ACHN (cell line): Measurements from ENCODE around the gene NANOG.
"Not testable (repeated sequence)": the region's sequence is repeated elsewhere in the genome, so short reads cannot be mapped to it uniquely, and the experiment has no call there.

Source experiments
- DNase-seq: peaks from one replicate; pipeline ENCODE4 v3.0.0-alpha.2; 2015
- in situ Hi-C: cut with HindIII; loops from 2 replicates; pipeline ENCODE4 v1.10.0; 2017; ENCODE audit warnings: low sequenced_read_pairs, low pct_ligation_motif_present, low pct_unique_long_range_greater_than_20kb

The NANOG gene

DNA sequence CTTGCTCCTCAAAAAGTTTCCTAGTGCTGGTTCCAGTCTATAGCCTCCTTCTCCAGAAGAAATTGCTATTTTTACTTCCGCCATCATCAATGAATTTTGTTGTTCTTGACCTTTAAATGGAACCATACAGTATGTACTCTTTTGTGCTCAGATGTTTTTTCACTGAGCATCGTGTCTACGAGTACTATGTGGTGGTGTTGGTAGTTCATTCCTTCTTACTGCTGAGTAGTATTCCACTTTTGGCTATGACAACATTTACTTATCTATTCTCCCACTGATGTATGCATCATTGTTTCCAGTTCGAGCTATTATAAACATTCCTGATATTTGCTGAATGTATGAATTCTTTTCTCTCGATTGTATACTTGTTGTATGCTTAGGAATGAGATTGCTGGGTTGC, 54.9 kb downstream of the NANOG start:
- no peak for DNase-seq
- in situ Hi-C loops = no loop called here

DNA sequence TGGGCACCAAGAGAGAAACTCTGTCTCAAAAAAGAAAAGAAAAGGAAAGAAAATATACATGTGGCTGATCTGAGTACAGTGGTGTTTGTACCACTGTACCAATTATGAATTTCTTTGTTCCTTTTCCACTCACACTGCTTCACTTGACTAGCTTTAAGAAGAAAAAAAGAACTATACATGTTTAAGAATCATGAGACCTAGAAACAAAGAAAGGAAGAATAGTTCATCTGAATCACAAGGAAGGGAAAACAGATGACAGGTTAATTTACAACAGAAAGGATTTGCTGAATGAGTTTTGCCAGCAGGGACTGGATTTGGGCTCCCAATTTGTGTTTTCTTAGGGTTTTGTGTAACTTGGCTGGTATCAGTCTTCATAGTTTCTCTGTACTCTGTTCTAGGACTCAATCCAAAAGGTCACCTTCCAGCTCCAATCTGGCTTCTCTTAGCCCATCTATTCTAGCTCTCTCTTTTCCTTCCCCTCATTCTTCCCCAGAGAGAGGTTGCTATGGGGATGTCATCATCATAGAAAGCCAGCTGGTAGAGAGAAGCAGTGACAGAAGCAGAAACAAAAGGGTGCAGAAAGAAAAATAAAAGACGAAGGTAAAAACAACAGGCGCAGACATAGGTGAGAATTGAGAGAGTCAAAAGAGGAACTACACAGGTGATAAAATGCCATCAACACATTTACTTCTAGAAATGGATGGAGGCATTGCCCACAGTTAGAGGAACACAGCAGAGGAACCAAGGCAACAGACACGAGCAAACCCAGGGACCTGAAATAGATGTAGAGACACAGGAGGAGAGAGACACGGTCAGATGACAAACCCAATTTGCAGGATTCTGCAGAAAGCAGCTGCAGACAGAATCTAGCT, 58.3 kb downstream of the NANOG start:
- DNase-seq, in situ Hi-C loops: not testable (repeated sequence)

GRCh38 chr12:7848098-7848422, 58.9 kb downstream of the NANOG start:
- DNase-seq, in situ Hi-C loops: not testable (repeated sequence)
